ENCODE measurements around the gene JAKMIP2.
"Not testable (repeated sequence)": the region's sequence is repeated elsewhere in the genome, so short reads cannot be mapped to it uniquely, and the experiment has no call there.

Gene JAKMIP2

GRCh38 chr5:147746986-147747385 lies 35.5 kb downstream of the JAKMIP2 start:
- DNase-seq (ENCODE audit: low read depth) = no peak

- no peak for DNase-seq (ENCODE audit: low read depth)
Measured at GRCh38 chr5:147743678-147744374, 38.7 kb downstream of the JAKMIP2 start.

GRCh38 chr5:147743012-147743411 lies 39.5 kb downstream of the JAKMIP2 start:
- DNase-seq (ENCODE audit: low read depth) = no peak

DNA sequence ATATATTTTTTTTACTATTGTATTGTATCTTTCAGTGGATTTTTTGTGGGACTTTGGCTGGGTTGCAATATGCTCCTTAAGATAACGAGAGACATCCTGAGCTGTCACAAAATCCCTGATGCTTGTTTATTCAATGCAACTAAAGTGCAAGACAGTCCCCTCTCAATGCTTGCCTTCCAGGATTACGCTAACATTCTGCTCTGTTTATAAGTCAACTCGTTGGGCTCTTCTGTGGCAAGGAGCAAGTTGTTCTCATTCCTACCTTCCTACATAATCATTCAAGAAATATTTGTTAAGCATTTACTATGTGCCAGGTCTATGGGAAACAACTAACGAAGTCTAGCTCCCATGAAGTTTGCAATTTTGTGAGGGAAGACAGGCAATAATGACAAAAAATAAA lies 40.4 kb downstream of the JAKMIP2 start:
- DNase-seq (ENCODE audit: low read depth) = no peak

DNA sequence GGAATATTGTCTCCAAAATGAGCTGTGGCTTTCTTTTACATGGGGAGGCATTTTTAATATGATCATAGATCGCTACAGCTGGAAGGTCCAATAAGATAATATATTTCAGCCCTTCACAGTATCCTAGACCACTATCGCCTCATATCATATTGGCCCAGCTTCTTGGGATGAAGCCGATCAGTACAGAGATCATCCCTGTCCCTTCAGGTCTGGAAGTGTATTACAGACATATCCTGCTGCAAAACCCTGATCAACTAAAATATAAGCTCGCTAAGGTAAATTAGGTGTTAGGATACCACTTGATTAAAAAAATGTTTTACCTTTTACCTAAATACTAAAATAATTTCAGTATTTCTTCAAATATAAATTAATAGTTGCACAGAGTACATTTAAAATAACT lies 41.7 kb downstream of the JAKMIP2 start:
- no peak for DNase-seq (ENCODE audit: low read depth)

GRCh38 chr5:147737921-147738320 lies 44.6 kb downstream of the JAKMIP2 start:
- no peak for DNase-seq (ENCODE audit: low read depth)

DNA sequence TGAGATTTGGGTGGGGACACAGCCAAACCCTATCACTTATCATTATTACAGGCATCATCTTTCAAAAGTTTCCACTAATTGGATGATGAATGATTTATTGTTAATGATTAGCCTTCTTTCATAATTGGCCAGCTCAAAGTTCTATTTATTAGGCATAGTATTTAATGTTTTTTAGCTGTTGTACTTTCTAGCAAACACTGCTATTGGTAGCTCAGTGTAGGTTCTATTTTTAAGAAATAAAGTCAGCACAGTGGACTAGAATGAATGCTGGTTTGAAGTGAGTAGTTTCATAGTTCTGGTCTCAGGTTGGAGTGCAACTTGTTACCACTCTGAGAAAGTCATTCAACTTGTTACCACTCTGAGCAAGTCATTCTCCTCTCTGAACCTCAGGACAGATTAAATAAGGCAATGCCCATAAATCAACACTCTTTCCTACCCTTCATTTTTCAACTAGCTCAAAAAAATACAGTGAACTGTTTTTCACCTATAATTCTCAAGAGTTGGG lies 46.9 kb downstream of the JAKMIP2 start:
- DNase-seq (ENCODE audit: low read depth) = no peak

GRCh38 chr5:147734894-147735293 lies 47.6 kb downstream of the JAKMIP2 start:
- DNase-seq (ENCODE audit: low read depth) = no peak

DNA sequence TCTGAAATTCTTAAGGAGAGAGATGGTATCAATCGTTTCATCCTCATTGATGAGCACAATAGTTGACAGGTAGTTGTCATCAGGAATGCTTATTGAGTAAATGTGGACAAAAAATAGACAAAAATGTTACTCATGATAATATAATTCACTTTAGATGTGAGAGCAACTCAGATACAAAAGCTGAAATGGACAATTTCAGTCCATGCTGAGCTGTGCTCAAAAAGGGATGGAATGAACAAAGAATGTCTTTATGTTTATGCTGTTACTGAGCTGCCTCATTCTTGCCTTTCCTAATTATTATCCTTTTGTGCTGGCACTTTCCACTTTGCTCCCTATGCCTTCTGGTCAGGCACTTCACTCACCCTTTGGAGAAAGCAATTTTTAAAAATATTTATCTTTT lies 49.5 kb downstream of the JAKMIP2 start:
- DNase-seq (ENCODE audit: low read depth) = no peak

- no peak for DNase-seq (ENCODE audit: low read depth)
Measured at GRCh38 chr5:147732291-147732883, 50.1 kb downstream of the JAKMIP2 start.

- no peak for DNase-seq (ENCODE audit: low read depth)
Measured at GRCh38 chr5:147731431-147732290, 50.9 kb downstream of the JAKMIP2 start.

GRCh38 chr5:147727200-147727599 lies 55.3 kb downstream of the JAKMIP2 start:
- DNase-seq (ENCODE audit: low read depth) = no peak

- not testable (repeated sequence) for DNase-seq (ENCODE audit: low read depth)
Measured at GRCh38 chr5:147721191-147721960, 61.2 kb downstream of the JAKMIP2 start.

GRCh38 chr5:147713550-147714295 lies 68.8 kb downstream of the JAKMIP2 start:
- no peak for DNase-seq (ENCODE audit: low read depth)

- DNase-seq (ENCODE audit: low read depth) = no peak
Measured at GRCh38 chr5:147712598-147712997, 69.9 kb downstream of the JAKMIP2 start.

- no peak for DNase-seq (ENCODE audit: low read depth)
Measured at GRCh38 chr5:147712019-147712418, 70.5 kb downstream of the JAKMIP2 start.

GRCh38 chr5:147711019-147711418 lies 71.5 kb downstream of the JAKMIP2 start:
- DNase-seq (ENCODE audit: low read depth) = no peak

DNA sequence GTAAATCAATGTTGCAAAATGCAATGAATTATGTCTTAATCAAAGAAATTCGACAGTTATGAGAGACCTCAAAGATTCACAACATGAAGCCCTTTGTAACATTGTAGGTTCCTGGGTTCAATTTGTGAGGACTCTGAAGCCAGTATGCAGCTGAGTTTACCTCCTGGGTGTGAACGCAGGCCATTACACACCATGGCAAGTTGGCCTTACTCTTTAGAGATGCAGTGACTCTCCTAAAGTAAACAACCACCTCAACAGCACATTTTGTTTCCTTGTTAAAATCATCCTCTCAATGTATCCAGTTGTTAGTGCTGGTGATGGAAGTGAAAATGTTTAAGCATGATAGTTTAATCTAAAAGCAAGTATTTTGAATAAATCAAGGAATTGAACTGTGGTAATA lies 73.8 kb downstream of the JAKMIP2 start:
- DNase-seq (ENCODE audit: low read depth) = no peak

DNA sequence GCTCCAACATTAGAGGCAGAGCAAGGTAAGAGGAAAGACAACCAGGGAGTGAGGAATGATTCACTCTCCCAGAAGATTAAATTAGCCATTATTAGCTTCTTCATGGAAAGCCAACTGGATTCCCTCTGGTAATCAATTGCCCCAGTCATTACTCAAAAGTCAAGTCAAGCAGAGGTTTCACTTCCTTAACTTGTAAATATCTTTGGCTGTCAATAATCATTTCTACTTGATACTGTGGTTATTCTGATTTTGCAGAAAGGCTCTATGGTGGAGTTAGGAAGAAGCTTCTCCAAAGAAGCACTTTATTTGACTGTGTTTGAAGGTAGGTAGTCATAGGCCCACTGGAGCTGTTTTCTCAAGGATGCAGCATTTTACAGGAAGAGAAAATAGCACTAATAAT lies 78.0 kb downstream of the JAKMIP2 start:
- DNase-seq (ENCODE audit: low read depth) = no peak

DNA sequence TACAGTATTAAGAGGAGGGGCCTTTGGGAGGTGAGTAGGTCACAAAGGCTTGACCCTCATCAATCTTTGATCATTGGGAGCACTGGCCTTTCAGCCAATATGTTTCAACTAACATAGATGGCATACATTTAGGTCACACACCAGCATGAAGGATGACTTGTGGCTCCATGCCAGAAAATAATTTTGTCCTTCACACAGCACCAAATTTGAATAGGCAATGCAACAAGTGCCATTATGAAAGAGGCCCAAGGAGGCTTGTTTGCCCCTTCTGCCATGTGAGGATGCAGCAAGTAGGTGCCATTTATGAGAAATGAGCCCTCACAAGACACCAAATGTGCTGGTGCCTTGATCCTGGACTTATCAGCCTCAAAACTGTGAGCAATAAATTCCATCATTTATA lies 81.1 kb downstream of the JAKMIP2 start:
- DNase-seq (ENCODE audit: low read depth) = no peak

DNA sequence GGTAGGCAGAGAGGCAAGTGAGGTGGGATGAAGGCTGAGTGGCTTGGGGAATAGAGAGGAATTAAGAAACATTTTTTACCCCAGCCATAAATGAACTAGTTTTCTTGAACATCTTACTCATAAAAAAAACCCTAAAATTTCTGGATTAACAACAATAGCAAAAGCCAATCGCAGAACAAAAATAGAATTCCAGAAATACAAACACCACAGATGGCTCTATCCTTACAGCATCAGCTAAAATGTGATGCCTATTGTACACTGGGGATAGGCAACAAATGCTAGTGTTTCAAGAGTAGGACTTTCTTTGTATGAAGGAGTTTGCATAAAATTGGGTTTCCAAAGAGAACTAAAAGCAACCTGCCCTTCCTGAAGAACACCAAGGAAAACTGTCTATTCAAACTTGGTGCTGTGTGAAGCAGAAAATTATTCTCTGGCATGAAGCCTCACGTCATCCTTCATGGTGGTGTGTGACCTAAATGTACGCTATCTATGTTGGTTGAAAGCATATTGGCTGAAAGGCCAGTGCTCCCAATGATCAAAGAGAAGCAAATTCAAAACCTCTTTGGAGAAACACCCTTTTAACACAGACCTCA lies 82.9 kb downstream of the JAKMIP2 start:
- no peak for DNase-seq (ENCODE audit: low read depth)
